HG02870 (cell line): ENCODE data around the gene MTREX.

Experiments used
- ATAC-seq: cut with Tn5 transposase; IDR thresholded peaks from one replicate; pipeline ENCODE4 v1.9.1; 2021; ENCODE audit warnings: mild to moderate bottlenecking, moderate library complexity; ENCODE audit not compliant: unreplicated experiment

Gene MTREX

GRCh38 chr5:55421074-55421529 is 113.3 kb downstream of the MTREX start:
- ATAC-seq: peak; percentile 99

- no peak for ATAC-seq
Measured at GRCh38 chr5:55426455-55426854, 118.7 kb downstream of the MTREX start.

GRCh38 chr5:55427157-55427556 is 119.4 kb downstream of the MTREX start:
- ATAC-seq: no peak

GRCh38 chr5:55429221-55429612 is 121.4 kb downstream of the MTREX start:
- ATAC-seq: no peak

GRCh38 chr5:55429613-55430253 is 121.9 kb downstream of the MTREX start:
- ATAC-seq: no peak

- ATAC-seq: no peak
Measured at GRCh38 chr5:55432549-55432948, 124.8 kb downstream of the MTREX start.

- no peak for ATAC-seq
Measured at GRCh38 chr5:55437452-55437851, 129.7 kb downstream of the MTREX start.

- no peak for ATAC-seq
Measured at GRCh38 chr5:55437859-55438206, 130.0 kb downstream of the MTREX start.

- ATAC-seq: no peak
Measured at GRCh38 chr5:55438998-55439397, 131.2 kb downstream of the MTREX start.

GRCh38 chr5:55440188-55440646 is 132.4 kb downstream of the MTREX start:
- no peak for ATAC-seq

- ATAC-seq: no peak
Measured at GRCh38 chr5:55441107-55441771, 133.4 kb downstream of the MTREX start.

GRCh38 chr5:55441954-55442353 is 134.2 kb downstream of the MTREX start:
- no peak for ATAC-seq

- ATAC-seq: no peak
Measured at GRCh38 chr5:55445791-55446190, 138.0 kb downstream of the MTREX start.

- ATAC-seq: no peak
Measured at GRCh38 chr5:55446640-55447351, 139.0 kb downstream of the MTREX start.

GRCh38 chr5:55450050-55450765 is 142.4 kb downstream of the MTREX start:
- no peak for ATAC-seq

- ATAC-seq: no peak
Measured at GRCh38 chr5:55451976-55452375, 144.2 kb downstream of the MTREX start.

GRCh38 chr5:55453211-55453610 is 145.4 kb downstream of the MTREX start:
- no peak for ATAC-seq

- ATAC-seq: no peak
Measured at GRCh38 chr5:55454282-55454681, 146.5 kb downstream of the MTREX start.

GRCh38 chr5:55456216-55456895 is 148.6 kb downstream of the MTREX start:
- no peak for ATAC-seq

- ATAC-seq: no peak
Measured at GRCh38 chr5:55459572-55459971, 151.8 kb downstream of the MTREX start.

- ATAC-seq: no peak
Measured at GRCh38 chr5:55463613-55464012, 155.8 kb downstream of the MTREX start.
